HG03108 (cell line): ENCODE measurements around the gene SVOPL.
"Not testable (repeated sequence)": the region's sequence is repeated elsewhere in the genome, so short reads cannot be mapped to it uniquely, and the experiment has no call there.

Experiments
- ATAC-seq: cut with Tn5 transposase; IDR thresholded peaks from one replicate; pipeline ENCODE4 v1.9.1; 2021; ENCODE audit warnings: moderate library complexity; ENCODE audit not compliant: unreplicated experiment

The SVOPL gene

GRCh38 chr7:138705167-138705566 is 4.0 kb upstream of the SVOPL start:
- ATAC-seq, result no peak

GRCh38 chr7:138701537-138701923 is 368 bp upstream of the SVOPL start:
- ATAC-seq, result no peak

- no peak for ATAC-seq
These were observed 1.5 kb downstream of the SVOPL start for GRCh38 chr7:138699661-138700060.

- ATAC-seq, result no peak
These were observed 2.9 kb downstream of the SVOPL start for GRCh38 chr7:138698281-138698680.

GRCh38 chr7:138697535-138698182 is 3.5 kb downstream of the SVOPL start:
- no peak for ATAC-seq

GRCh38 chr7:138695776-138696175 is 5.4 kb downstream of the SVOPL start:
- not testable (repeated sequence) for ATAC-seq

GRCh38 chr7:138695106-138695505 is 6.1 kb downstream of the SVOPL start:
- ATAC-seq, result no peak

GRCh38 chr7:138691178-138691577 is 10.0 kb downstream of the SVOPL start:
- no peak for ATAC-seq

GRCh38 chr7:138690495-138690894 is 10.7 kb downstream of the SVOPL start:
- ATAC-seq, result no peak

- ATAC-seq, result not testable (repeated sequence)
These were observed 13.1 kb downstream of the SVOPL start for GRCh38 chr7:138688037-138688436.

- ATAC-seq, result no peak
These were observed 16.8 kb downstream of the SVOPL start for GRCh38 chr7:138684340-138684739.

- no peak for ATAC-seq
These were observed 21.4 kb downstream of the SVOPL start for GRCh38 chr7:138679793-138680192.

GRCh38 chr7:138670594-138670993 is 30.6 kb downstream of the SVOPL start:
- ATAC-seq, result no peak

- ATAC-seq, result no peak
These were observed 31.8 kb downstream of the SVOPL start for GRCh38 chr7:138669364-138669763.

GRCh38 chr7:138668946-138669345 is 32.2 kb downstream of the SVOPL start:
- no peak for ATAC-seq

GRCh38 chr7:138668229-138668596 is 32.9 kb downstream of the SVOPL start:
- no peak for ATAC-seq

GRCh38 chr7:138667535-138668228 is 33.5 kb downstream of the SVOPL start:
- ATAC-seq, result no peak

- ATAC-seq, result no peak
These were observed 34.8 kb downstream of the SVOPL start for GRCh38 chr7:138666385-138666784.

GRCh38 chr7:138665669-138666140 is 35.5 kb downstream of the SVOPL start:
- no peak for ATAC-seq

- no peak for ATAC-seq
These were observed 35.9 kb downstream of the SVOPL start for GRCh38 chr7:138665249-138665648.

- no peak for ATAC-seq
These were observed 37.1 kb downstream of the SVOPL start for GRCh38 chr7:138663725-138664710.

- no peak for ATAC-seq
These were observed 38.2 kb downstream of the SVOPL start for GRCh38 chr7:138662991-138663320.
